ENCODE data around the gene RAB14.
"Not testable (repeated sequence)": the region's sequence is repeated elsewhere in the genome, so short reads cannot be mapped to it uniquely, and the experiment has no call there.

The RAB14 gene

DNA sequence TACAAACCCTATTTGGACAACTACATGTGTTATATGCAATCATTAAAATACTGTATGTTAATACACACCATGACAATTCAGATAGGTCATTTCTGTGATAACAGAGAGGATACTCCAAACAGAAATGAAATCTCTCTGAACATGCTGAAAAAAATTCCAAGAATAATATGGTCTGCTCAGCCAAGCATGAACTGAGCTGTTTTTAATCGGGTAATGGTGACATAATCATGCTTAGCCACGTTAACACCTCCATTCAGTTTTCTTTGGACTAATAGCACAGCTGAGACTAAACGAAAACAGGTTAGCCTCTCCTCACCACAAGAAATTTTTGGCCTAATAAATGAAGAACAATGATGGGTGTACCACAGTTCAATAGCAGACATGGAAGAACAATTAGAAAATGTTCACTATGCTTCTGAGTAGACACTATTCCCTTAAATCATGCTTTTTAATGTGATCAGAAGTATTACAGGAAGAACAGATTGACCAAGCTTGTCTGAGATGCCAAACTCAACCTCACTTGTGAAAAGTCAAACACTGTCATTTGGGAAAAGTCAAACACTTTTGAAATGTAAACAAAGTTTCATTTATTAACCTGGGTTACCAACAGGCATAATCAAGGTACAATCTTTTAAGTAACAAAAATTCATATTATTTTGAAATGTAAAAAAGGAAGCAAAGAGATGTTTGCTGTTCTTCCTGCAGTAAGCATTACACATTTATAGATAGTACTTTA lies 19.4 kb downstream of the RAB14 start:
- peaks cover 34% of the 10 kb centered on the region for H3K36me3 Mint-ChIP-seq (ENCODE audit: low read depth)
- no peaks in the 10 kb centered on the region for H3K9me3 Mint-ChIP-seq
- no peaks in the 10 kb centered on the region for H3K27me3 Mint-ChIP-seq (ENCODE audit: low read depth, poor library complexity)
- DNase-seq = no peak
- peak overlapping the region; percentile 28 for H3K27ac Mint-ChIP-seq
- peaks cover 22% of the 10 kb centered on the region for H3K4me1 Mint-ChIP-seq
- TF ChIP-seq, protein P1, sequence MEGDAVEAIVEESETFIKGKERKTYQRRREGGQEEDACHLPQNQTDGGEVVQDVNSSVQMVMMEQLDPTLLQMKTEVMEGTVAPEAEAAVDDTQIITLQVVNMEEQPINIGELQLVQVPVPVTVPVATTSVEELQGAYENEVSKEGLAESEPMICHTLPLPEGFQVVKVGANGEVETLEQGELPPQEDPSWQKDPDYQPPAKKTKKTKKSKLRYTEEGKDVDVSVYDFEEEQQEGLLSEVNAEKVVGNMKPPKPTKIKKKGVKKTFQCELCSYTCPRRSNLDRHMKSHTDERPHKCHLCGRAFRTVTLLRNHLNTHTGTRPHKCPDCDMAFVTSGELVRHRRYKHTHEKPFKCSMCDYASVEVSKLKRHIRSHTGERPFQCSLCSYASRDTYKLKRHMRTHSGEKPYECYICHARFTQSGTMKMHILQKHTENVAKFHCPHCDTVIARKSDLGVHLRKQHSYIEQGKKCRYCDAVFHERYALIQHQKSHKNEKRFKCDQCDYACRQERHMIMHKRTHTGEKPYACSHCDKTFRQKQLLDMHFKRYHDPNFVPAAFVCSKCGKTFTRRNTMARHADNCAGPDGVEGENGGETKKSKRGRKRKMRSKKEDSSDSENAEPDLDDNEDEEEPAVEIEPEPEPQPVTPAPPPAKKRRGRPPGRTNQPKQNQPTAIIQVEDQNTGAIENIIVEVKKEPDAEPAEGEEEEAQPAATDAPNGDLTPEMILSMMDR (IDR thresholded peaks at IDR 0.05) = no peak
- no peak overlapping the region for H3K4me3 Mint-ChIP-seq

DNA sequence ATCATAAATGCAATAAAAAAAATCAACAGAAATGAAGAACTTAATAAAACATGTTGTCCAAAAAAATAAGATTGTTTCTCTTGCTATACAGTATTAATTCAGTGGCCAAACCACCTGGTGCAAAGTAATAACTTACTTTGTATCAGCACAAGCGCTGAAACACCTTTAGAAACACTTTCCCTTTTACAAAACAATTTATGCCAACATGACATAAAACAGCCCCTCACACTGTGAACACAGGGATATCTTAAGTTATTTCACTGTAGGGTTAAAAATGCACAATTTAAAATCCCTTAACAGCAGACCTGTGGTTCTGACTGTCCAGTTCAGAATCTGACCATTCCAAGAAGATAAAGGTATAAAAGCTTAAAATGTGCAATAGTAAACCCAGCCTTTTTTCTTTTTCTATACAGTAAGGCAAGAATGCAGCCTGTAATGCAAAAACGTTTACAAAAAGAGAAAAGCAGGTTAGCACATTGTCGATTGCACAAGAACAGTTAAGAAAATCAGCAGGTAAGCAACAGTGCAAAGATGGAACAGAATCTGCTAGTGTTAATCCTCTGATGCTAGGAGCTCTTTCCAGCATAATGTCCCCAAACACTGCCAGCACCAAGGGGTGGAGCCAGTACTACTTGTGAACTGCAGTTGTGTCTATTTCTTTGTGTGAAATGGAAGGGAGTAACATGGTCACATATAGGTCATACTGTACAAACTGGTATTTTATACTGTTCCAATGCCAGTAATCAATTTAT lies 21.6 kb downstream of the RAB14 start:
- Mint-ChIP-seq H3K4me3 (no peak overlapping the region), H3K27ac (peak overlapping the region; percentile 72), H3K36me3 (ENCODE audit: low read depth) (peaks cover 33% of the 10 kb centered on the region), H3K4me1 (peaks cover 22% of the 10 kb centered on the region), H3K27me3 (ENCODE audit: low read depth, poor library complexity) (peaks cover 4% of the 10 kb centered on the region), H3K9me3 (no peaks in the 10 kb centered on the region)
- no peak for DNase-seq
- TF ChIP-seq, protein P1 (IDR thresholded peaks at IDR 0.05) = no peak

DNA sequence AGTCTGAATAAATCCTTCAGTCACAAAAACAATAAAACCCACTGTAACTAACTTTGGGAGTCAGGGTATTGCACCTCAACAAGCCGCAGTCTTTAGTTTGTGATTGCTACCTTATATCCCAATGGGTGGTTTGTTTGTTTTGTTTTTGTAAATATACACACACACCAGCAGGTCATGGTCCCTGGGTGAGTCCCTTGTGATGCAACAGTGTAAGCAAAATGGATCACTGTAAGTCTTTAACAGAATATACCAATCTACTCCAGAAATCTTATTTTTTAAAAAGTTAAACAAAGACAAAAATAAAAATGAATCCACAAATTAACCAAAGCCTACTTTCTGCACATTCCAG lies 22.3 kb downstream of the RAB14 start:
- Mint-ChIP-seq H3K36me3 (ENCODE audit: low read depth) (peaks cover 40% of the 10 kb centered on the region), H3K4me1 (peaks cover 22% of the 10 kb centered on the region)
- not testable (repeated sequence) for H3K4me3 Mint-ChIP-seq; H3K27ac Mint-ChIP-seq; H3K9me3 Mint-ChIP-seq; DNase-seq; H3K27me3 Mint-ChIP-seq (ENCODE audit: low read depth, poor library complexity)

DNA sequence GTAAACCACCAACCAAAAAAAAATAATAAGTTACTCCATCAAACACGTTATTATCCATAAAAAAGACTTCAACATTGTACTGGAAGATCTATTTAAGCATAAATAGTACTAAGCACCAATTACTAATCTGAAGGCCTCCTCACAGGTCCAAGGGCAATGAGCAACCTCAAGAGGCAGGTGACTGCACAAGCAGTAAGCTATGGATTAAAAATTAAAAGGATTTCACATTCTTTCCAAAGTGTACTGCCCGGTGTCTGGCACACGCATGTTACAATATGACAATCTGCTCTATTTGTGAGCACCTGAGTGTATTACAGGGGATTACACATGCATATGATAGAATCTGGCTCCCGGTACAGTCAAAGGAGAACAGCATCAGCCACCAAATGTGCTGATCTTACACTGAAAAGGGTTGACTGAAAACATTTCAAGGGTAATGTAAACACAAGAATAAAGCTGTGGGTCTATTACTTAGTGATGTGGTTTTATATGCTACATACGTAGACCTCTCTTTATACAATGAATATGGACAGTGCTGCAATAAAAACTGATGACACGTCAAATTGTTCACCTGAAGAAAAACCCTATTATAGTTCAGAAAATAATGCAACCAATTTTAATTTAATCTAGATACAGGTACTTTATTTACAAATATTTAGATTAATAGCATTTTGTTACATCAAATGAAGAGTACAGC lies 22.8 kb downstream of the RAB14 start:
- Mint-ChIP-seq H3K27ac (no peak overlapping the region), H3K4me3 (no peak overlapping the region), H3K27me3 (ENCODE audit: low read depth, poor library complexity) (peaks cover 4% of the 10 kb centered on the region), H3K9me3 (no peaks in the 10 kb centered on the region), H3K36me3 (ENCODE audit: low read depth) (peaks cover 43% of the 10 kb centered on the region), H3K4me1 (peaks cover 22% of the 10 kb centered on the region)
- no peak for DNase-seq
- TF ChIP-seq, protein P1 (IDR thresholded peaks at IDR 0.05) = no peak

DNA sequence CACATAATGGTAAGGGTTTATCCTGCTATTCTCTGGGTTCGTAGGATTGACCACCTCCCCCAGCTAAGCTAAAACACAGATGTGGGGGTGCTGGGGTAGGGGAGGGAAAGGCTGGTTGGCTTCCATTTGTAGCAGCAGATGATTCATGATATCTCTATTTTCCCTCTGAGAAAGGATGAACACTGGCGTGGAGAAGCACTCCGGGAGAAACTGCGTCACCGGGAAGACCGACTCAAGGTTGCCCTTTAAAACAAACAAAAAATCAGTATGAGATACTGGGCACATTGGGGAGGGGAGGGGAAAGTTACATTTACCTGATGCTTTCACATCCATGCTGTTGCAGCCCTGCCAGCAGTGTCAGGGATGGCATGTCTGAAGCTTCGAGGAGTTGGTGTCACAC lies 28.2 kb downstream of the RAB14 start:
- H3K4me3 Mint-ChIP-seq = no peak overlapping the region
- no peaks in the 10 kb centered on the region for H3K4me1 Mint-ChIP-seq
- no peaks in the 10 kb centered on the region for H3K9me3 Mint-ChIP-seq
- DNase-seq = no peak
- H3K36me3 Mint-ChIP-seq (ENCODE audit: low read depth) = peaks cover 57% of the 10 kb centered on the region
- TF ChIP-seq, protein P1 (IDR thresholded peaks at IDR 0.05) = no peak
- H3K27me3 Mint-ChIP-seq (ENCODE audit: low read depth, poor library complexity) = peaks cover 7% of the 10 kb centered on the region
- H3K27ac Mint-ChIP-seq = no peak overlapping the region

DNA sequence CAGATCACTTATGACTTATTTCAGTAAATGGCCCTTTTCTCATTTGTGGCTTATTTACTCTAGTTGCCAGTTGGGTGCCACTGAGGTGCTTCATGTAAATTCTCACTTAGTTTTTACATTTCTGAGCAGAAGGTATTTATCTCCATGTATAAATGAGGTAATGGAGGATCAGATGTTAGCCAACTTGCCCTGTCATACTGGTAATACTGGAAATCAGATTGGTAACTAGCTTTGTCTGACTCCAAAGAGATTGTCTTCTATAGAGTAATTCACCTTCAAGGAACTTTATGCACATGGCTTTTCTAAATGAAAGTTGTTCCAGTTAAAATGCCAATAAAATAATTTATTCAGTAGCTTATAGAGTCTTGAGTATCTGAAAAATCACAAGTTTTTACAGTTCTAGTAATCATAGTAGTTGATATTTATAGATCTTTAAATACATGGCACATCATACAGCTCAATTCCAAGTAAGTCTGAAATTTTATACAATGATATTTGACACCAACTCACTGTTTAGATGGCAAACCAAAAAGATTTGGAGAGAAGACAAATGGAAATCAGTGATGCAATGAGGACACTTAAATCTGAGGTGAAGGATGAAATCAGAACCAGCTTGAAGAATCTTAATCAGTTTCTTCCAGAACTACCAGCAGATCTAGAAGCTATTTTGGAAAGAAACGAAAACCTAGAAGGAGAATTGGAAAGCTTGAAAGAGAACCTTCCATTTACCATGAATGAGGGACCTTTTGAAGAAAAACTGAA lies 28.8 kb downstream of the RAB14 start:
- no peaks in the 10 kb centered on the region for H3K4me1 Mint-ChIP-seq
- TF ChIP-seq, protein P1 (IDR thresholded peaks at IDR 0.05) = no peak
- H3K27me3 Mint-ChIP-seq (ENCODE audit: low read depth, poor library complexity) = peaks cover 7% of the 10 kb centered on the region
- no peak overlapping the region for H3K27ac Mint-ChIP-seq
- DNase-seq = no peak
- no peaks in the 10 kb centered on the region for H3K9me3 Mint-ChIP-seq
- peaks cover 61% of the 10 kb centered on the region for H3K36me3 Mint-ChIP-seq (ENCODE audit: low read depth)
- H3K4me3 Mint-ChIP-seq = no peak overlapping the region
